HUDEP-2 (cell line): Measurements from ENCODE around the gene FNDC3B.

Experiments used
- DNase-seq, 76 experiments: peaks; one replicate each; lab custom pipeline; 2025; ENCODE audit not compliant: unreplicated experiment in 76 of 76; lab: John Stamatoyannopoulos, UW

FNDC3B gene

GRCh38 chr3:172274906-172275305 is 235.5 kb downstream of the FNDC3B start:
- DNase-seq: no peak

GRCh38 chr3:172275586-172275985 is 236.2 kb downstream of the FNDC3B start:
- no peak for DNase-seq

GRCh38 chr3:172276103-172276502 is 236.7 kb downstream of the FNDC3B start:
- no peak for DNase-seq

- DNase-seq: no peak
These were observed 237.8 kb downstream of the FNDC3B start for GRCh38 chr3:172277151-172277652.

GRCh38 chr3:172279191-172279640 is 239.8 kb downstream of the FNDC3B start:
- no peak for DNase-seq

DNA sequence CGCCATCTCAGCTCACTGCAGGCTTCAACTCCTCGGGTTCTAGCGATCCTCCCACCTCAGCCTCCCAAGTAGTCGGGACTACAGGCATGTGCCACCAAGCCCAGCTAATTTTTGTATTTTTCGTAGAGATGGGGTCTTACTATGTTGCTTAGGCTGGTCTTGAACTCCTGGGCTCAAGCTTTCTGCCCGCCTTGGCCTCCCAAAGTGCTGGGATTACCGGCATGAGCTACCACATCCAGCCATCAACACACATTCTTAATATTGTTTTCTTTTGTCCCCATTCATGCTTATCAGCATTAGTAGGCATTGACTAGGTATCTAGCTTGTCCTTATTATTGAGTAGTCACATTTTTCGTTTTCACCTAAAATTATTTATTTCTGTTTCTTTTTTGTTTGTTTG is 240.6 kb downstream of the FNDC3B start:
- no peak for DNase-seq

DNA sequence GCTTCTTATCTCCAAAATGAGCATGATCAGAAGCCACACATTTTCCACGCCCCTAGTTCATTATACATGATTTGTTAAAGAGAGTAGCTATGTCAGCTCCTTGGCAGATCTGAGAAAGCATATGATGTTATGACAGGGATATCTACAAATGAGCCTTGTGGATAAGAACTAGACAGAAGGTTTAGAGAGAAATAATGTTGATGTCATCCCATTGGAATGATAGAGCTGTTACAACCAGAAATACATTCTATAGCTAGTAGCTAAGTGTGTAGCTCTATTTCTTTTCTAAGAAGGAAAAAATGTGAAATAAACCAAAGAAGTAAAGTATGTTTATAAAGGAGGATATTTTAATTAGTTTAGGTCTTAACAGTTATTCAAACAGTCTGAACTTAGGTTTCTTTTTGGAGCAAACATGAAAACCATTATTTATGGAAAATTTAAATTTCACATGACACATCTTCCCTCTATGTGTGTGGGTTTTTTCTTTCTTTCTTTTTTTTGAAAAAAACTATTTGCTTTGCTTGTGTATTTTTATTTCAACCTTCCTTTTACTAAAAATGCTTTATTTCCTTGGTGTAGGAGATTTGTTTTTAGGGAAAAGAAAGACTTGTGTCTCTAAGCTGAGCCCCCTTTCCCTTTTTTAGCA is 241.2 kb downstream of the FNDC3B start:
- DNase-seq: peak in 5 of 76 experiments; percentile 3 to 32 (median 10)

GRCh38 chr3:172281884-172282283 is 242.5 kb downstream of the FNDC3B start:
- no peak for DNase-seq

- no peak for DNase-seq
These were observed 243.5 kb downstream of the FNDC3B start for GRCh38 chr3:172282850-172283249.

- DNase-seq: no peak
These were observed 244.5 kb downstream of the FNDC3B start for GRCh38 chr3:172283841-172284357.

GRCh38 chr3:172285844-172286243 is 246.5 kb downstream of the FNDC3B start:
- DNase-seq: no peak

DNA sequence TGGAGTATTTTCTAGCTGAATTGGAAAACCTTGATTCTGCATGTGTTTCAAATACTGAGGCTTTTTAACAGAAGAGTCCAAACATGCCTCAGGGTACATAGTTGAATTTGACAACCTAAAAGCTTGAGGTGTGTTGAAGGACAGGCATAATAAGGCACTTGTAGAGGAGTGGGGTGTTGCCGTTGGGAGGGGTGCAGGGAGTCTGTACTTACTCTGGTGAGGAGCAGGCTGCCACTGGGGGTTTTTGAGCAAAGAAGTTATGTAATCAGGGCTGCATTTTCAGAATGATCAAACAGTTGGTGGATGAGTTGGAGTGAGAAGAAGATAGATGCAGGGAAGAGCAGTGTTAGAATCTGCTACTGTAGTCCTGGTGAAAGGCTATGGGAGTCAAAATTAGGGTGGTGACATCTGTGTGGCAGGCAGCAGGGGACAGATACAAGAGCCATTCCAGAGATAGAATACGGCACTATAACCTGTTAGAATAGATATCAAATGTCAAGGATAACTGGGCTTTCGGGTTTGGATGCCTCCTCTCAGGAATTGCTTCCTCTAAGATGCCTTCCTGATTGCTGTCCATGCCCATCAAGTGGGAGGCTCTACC is 247.3 kb downstream of the FNDC3B start:
- DNase-seq: no peak

GRCh38 chr3:172287937-172288477 is 248.6 kb downstream of the FNDC3B start:
- peak in 39 of 76 experiments; percentile 2 to 77 (median 31) for DNase-seq

GRCh38 chr3:172288651-172289050 is 249.3 kb downstream of the FNDC3B start:
- peak in 53 of 76 experiments; percentile 4 to 74 (median 20) for DNase-seq

- DNase-seq: peak in 4 of 76 experiments; percentile 3 to 5 (median 4)
These were observed 250.2 kb downstream of the FNDC3B start for GRCh38 chr3:172289583-172289982.

DNA sequence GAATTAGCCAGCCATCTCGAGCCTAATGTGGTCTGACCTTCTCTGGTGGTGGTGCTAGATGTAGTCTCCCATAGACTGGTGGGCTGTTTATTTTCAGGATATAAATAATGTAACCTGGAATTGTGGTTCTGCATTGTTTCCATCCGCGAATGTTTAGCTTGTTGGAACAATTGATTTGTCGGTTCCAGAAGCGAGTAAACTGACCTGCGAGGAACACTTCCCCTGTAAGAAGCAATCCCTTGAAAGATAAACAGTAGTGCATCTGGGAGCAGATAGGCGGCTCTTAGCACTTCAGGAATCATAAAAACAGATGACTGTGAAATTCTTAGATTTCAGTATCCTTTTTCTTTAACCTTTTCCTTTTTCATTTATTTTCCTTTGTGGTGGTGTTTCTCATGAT is 251.1 kb downstream of the FNDC3B start:
- no peak for DNase-seq

DNA sequence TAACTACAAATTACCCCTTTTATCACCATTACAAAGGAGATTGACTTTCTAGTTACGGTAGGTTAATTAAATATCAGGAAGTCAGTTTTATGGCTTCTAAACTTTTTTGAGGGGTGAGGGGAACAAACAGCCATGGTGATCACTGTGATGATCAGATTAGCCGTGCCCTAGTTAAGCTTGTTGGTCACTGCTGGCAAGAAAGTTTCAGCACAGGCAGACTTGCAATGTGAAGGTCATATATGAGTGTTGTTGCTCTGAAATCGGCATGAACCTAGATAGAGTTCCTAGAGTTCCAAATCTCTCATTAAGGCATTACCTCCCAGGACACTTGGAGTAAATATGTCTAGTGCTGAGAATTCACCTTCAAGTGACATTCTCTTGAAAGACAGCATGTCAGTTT is 252.3 kb downstream of the FNDC3B start:
- no peak for DNase-seq

- DNase-seq: no peak
These were observed 253.0 kb downstream of the FNDC3B start for GRCh38 chr3:172292422-172292821.

DNA sequence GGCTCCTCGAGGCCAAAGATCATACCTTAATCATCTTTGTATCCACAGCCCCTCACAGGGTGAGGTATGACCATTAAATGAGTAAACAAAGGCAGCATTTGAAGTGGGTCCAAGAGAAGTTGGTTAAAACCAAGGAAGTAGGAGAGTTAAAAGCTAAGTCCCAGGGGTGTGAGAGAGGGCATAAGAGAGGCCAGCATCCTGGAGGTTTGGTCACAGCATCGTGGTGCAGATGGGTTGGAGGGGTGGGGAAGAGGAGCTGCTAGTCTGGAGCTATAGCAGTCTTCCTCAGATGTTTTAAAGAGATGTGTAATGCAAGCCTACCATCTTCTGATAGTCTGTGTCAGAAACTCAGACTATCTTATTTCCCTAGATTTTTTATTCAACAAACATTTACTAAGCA is 253.7 kb downstream of the FNDC3B start:
- DNase-seq: no peak

- DNase-seq: no peak
These were observed 254.9 kb downstream of the FNDC3B start for GRCh38 chr3:172294223-172294806.

- no peak for DNase-seq
These were observed 257.0 kb downstream of the FNDC3B start for GRCh38 chr3:172296248-172296974.
